HG02870 (cell line): ENCODE measurements around the gene LTBR.

ENCODE experiments used
- ATAC-seq: cut with Tn5 transposase; IDR thresholded peaks from one replicate; pipeline ENCODE4 v1.9.1; 2021; ENCODE audit warnings: mild to moderate bottlenecking, moderate library complexity; ENCODE audit not compliant: unreplicated experiment

The LTBR gene

DNA sequence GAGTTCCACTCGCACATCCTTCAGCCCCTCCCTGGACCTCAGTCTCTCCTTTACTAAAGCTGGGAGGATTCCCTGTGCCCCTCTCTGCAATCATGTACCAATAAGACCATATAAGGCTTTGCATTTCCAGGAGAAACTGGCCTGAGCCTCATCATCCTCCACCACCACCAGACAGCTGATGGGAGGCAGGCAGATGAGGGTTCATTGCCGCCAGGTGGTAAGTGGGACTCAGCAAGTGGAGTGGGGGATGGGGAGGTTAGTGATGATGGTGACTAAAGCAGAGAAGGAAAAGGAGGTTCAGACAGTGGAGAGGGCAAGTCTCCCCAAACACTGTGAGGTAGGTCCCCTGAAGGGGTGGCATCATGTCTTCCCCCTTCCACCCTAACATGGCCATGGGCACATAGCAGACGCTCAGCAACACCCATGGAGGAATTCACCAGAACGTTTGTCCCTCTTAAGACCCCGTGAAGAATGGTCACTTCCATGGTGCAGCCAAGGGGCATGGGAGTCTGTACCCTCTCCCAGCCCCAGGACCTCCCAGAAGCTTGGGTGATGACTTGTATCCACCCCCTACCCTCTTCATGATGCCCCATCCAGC, 37.6 kb upstream of the LTBR start:
- ATAC-seq: no peak

DNA sequence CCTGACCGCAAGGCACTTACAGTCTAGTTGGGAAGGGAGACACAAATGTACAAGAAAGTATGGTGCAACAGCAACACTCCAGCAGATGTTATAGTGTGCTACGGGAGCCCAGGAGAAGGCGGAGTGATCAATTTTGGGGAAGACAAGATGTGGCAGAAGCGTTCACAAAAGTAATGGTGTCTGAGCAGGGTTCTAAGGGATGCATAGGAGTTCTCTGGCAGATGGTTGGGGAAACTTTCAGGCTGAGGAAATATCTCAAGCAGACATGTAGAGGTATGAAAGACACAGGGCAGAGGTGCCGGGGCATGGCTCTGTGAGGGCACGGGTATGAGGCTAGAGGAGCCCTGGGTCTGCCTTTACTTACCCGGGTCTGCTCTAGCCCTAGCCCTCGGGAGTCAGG, 37.0 kb upstream of the LTBR start:
- ATAC-seq: no peak

GRCh38 chr12:6347367-6348338, 36.3 kb upstream of the LTBR start:
- no peak for ATAC-seq

- ATAC-seq: no peak
Measured at GRCh38 chr12:6351622-6352021, 32.3 kb upstream of the LTBR start.

DNA sequence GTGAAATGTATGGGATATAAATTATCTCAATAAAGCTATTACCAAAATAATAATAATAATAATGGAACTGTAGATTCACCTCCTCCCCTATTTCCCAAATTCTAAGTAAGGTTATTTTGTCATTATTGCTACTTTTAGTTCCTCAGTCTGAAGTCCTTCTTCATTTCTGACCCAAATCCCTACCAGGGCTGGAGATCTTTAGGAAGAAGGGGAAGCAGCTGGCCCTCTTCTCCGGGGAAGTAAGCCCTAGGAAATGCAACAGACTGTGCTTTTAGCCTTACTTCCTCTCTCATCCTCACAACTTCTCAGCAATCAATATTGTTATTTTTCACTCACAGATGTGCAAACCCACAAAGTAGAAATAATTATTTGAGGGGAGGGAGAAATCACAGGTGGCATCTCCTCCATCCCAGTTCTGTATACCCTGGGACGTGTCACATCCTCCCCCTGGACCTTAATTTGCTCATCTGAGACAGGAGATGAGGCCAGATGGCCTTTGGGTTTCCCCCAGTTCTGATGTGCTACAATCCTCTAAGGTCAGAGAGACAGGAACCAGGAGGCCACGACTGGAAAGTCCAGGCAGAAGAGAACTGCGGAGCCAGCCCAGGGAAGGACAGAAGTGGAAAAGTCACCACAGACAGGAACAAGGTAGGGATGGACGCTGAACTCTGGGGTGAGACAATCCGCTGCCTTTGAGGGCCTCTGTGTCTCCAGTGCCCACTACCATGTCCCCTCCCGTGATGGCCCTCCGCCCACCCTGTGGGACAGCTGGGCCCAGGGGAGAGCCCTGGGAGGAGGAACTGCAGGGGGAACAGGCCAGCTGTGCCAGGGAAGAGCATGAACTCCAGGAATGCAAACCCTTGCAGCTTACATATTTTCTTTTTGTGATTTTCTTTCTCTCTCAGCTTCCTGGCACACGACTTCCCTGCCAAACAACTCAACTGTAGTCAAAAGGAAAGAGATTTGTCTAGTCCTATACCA, 31.5 kb upstream of the LTBR start:
- no peak for ATAC-seq

DNA sequence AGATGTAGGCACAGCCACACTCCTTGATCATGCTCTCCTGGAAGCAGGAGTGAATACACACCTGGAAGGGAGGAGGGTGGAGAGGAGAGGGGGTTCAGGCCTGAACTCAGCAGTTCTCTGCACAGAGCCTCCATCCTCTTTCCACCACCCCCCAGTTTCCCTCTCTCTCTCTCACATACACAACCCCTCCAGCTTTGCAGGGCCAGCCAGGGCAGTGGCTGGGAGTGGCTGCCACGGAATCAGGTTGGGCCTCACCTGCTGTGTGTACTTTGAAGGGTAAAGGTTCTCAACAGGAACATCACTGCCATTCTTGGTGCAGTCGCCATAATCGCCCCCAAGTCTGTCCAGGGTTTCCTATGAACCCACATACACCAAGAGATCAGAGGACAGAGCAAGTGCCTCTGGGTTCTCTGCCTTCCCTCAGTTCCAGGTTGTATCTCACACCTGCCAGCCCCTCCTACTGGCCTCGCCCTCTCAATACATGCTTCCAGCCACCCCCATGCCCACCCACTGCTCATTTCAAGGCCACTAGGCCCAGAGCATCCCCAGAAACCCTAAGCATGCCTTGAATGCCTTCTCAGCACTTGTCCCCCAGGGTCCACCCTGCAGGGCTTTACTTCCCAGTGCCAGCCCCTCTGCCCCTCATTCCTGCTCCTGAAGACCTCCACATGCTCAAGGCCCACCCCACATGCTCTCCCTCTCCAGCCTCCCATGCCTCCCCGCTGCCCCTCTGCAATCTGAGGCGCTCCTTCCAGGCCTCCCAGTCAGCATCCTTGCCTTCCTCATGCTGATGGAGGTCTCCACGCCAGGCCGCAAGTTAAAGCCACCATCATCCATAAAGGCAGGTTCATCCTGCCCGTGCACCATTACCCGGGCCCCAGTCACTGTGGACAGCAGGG, 29.2 kb upstream of the LTBR start:
- ATAC-seq: no peak

- no peak for ATAC-seq
Measured at GRCh38 chr12:6355491-6356373, 28.2 kb upstream of the LTBR start.

GRCh38 chr12:6356374-6356820, 27.6 kb upstream of the LTBR start:
- ATAC-seq: no peak

- no peak for ATAC-seq
Measured at GRCh38 chr12:6358881-6359280, 25.1 kb upstream of the LTBR start.

DNA sequence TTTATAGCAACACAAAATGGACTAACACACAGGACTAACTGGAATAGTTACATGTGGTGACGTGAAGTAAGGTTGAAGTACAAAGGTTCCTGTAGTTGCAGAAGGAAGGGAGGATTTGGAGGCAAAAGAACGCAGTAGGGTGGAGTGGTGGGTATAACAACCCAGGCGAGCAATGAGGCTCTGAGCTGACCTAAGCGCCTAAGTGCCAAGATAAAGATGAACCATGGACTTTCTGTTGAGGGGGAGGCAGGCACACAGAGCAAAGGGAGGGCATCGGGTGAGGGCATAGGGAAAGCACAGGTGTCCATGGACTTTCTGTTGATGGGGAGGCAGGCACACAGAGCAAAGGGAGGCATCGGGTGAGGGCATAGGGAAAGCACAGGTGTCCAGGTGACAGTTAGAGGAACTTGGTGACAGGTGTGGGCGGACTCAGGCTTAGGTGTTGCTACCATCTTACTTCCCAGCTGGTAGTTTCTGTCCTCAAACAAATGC, 23.8 kb upstream of the LTBR start:
- ATAC-seq: no peak

DNA sequence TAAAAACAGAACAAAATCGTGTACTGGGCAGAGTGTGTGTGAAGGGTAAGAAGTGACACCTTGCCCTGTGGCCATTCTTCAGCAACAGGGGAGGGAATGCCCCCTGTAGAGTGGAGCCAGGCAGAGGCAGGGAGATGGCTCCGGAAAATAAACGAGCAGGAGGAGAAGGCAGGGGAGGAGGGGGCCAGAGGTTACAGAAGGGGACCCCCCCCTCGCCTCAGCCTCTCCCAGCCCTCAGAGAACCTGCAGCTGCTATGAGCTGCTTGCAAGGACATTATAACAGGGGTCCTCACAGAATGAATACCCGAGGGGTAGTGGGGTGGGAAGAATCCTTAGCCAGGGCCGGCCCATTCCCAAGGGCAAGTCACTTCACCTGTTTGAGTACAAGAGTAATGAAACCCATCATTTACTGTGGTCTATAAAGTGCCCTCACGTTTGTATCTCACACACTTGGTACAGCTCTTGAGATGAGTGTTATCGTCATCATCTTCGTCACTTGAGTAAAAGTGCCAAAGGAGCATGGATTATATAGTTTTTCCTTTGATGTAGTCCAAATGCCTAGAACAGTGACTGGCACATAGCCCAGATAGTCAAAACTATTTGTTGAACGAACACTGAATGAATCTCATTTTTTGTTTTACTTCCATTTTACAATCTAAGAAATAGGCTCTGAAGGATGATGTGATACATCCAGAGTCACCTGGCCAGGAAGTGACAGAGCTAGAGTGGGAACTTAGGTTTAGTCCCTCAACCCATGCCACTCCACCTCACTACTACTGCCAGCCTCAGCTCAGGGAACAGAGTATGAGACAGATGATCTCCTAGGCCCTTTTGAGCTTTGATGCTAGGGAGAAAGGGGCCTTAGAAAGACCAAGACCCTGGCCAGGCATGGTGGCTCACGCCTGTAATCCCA, 23.1 kb upstream of the LTBR start:
- ATAC-seq: no peak

- no peak for ATAC-seq
Measured at GRCh38 chr12:6361834-6362233, 22.1 kb upstream of the LTBR start.

GRCh38 chr12:6362403-6362802, 21.6 kb upstream of the LTBR start:
- ATAC-seq: no peak

GRCh38 chr12:6363010-6363329, 21.0 kb upstream of the LTBR start:
- ATAC-seq: no peak

GRCh38 chr12:6363330-6364043, 20.5 kb upstream of the LTBR start:
- ATAC-seq: no peak

DNA sequence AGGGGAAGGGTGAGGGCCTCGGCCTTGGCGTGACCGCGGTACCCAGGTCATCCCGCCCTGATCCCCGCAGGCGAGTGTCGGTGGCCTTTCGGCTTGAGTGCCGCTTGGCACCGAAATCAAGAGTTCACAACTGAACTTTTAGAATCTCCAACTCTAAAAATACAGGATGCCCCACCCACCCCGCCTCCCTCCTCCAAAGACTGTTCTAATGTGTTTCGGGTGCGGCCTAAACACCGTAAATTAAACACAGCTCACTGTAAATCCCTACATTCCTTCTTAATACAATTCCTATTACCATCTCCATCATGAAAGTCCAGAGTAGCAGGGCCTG, 20.0 kb upstream of the LTBR start:
- no peak for ATAC-seq
